MM.1S (cell line): ENCODE data around the gene DGLUCY.

Experiments
- DNase-seq: peaks from one replicate; pipeline ENCODE4 v3.0.0-alpha.2; 2015
- H2AFZ ChIP-seq: fragments of 300-600 bp; sonication (generic); 2 replicates; pipeline ENCODE4 v1.6.0; 2016; ENCODE audit warnings: antibody characterized with exemption, low read length
- H3F3A ChIP-seq: fragments of 300-600 bp; sonication (generic); 2 replicates; pipeline ENCODE4 v1.6.1; 2016; ENCODE audit warnings: mild to moderate bottlenecking, antibody characterized with exemption, low read length, moderate library complexity, mixed read lengths; ENCODE audit not compliant: insufficient read depth
- H3K27ac ChIP-seq: fragments of 300-600 bp; sonication (generic); 2 replicates; pipeline ENCODE4 v1.5.1; 2016; ENCODE audit warnings: mild to moderate bottlenecking, low read length
- H3K27me3 ChIP-seq: fragments of 300-600 bp; sonication (generic); replicated peaks from 2 replicates; pipeline ENCODE4 v1.6.0; 2016; ENCODE audit warnings: low read length; ENCODE audit not compliant: insufficient read depth
- H3K36me3 ChIP-seq: fragments of 300-600 bp; sonication (generic); replicated peaks from 2 replicates; pipeline ENCODE4 v1.6.1; 2016; ENCODE audit warnings: mild to moderate bottlenecking, low read length, mixed read lengths; ENCODE audit not compliant: insufficient read depth
- H3K4me1 ChIP-seq: fragments of 300-600 bp; sonication (generic); 2 replicates; pipeline ENCODE4 v1.6.1; 2016; ENCODE audit warnings: low read length, mixed read lengths
- H3K4me2 ChIP-seq: fragments of 300-600 bp; sonication (generic); 2 replicates; pipeline ENCODE4 v1.6.0; 2016; ENCODE audit warnings: low read depth, low read length
- H3K4me3 ChIP-seq: fragments of 300-600 bp; sonication (generic); 2 replicates; pipeline ENCODE4 v1.5.1; 2016; ENCODE audit warnings: low read length, mixed read lengths
- H3K79me2 ChIP-seq: fragments of 300-600 bp; sonication (generic); 2 replicates; pipeline ENCODE4 v1.6.1; 2016; ENCODE audit warnings: mixed run types, low read length, mixed read lengths
- H3K9ac ChIP-seq: fragments of 300-600 bp; sonication (generic); 2 replicates; pipeline ENCODE4 v1.6.1; 2016; ENCODE audit warnings: low read length, mixed read lengths
- H3K9me2 ChIP-seq: fragments of 300-600 bp; sonication (generic); replicated peaks from 2 replicates; pipeline ENCODE4 v1.6.1; 2016; ENCODE audit warnings: mild to moderate bottlenecking, low read length, mixed read lengths; ENCODE audit not compliant: insufficient read depth
- H3K9me3 ChIP-seq: fragments of 300-600 bp; sonication (generic); replicated peaks from 2 replicates; pipeline ENCODE4 v1.6.1; 2016; ENCODE audit warnings: mild to moderate bottlenecking, low read length, mixed read lengths; ENCODE audit not compliant: insufficient read depth
- H4K20me1 ChIP-seq: fragments of 300-600 bp; sonication (generic); 2 replicates; pipeline ENCODE4 v1.6.1; 2016; ENCODE audit warnings: mild to moderate bottlenecking, low read length, moderate library complexity, mixed read lengths; ENCODE audit not compliant: insufficient read depth
- EZH2 ChIP-seq: fragments of 300-600 bp; sonication (generic); optimal IDR thresholded peaks from 2 replicates; pipeline ENCODE3; 2017; ENCODE audit warnings: low read depth, mild to moderate bottlenecking, antibody characterized with exemption, low read length, mixed read lengths
- EZH2phosphoT487 ChIP-seq: fragments of 300-600 bp; sonication (generic); IDR thresholded peaks from 2 replicates; pipeline ENCODE4 v1.6.1; 2018; ENCODE audit warnings: antibody characterized with exemption, low read length
- TF ChIP-seq, protein P1 (sequence below): fragments of 300-600 bp; sonication (generic); IDR thresholded peaks from 2 replicates; pipeline ENCODE4 v1.5.1; 2016; ENCODE audit warnings: antibody characterized with exemption, low read length, mixed read lengths

DGLUCY gene

DNA sequence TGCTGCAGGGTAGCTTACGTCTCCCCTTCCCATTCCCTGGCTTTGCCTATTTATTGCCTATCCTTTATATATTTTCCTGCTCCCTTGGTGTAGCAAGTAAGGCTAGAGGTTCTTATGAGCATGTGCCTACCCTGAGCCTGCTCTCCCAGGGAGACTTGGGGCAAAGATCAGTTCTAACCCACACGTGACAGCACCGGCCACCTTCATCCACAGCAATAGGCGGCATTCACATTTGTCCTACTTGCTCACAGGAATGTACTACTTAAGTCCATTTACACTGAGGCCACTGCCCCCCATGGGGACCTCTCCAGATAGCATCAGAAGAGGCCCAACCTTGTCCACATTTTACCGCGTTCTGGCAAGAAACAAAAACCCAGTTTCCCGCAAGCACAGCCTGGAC, 122.0 kb downstream of the DGLUCY start:
- no peaks in the 10 kb centered on the region for H3F3A ChIP-seq
- no peak overlapping the region for H2AFZ ChIP-seq
- H3K4me1 ChIP-seq, result no peaks in the 10 kb centered on the region
- no peak for DNase-seq
- H3K27me3 ChIP-seq, result no peaks in the 10 kb centered on the region
- no peaks in the 10 kb centered on the region for H3K9me2 ChIP-seq
- no peaks in the 10 kb centered on the region for H3K79me2 ChIP-seq
- H4K20me1 ChIP-seq, result no peaks in the 10 kb centered on the region
- H3K36me3 ChIP-seq, result no peaks in the 10 kb centered on the region
- no peak overlapping the region for H3K27ac ChIP-seq
- TF ChIP-seq, protein P1, sequence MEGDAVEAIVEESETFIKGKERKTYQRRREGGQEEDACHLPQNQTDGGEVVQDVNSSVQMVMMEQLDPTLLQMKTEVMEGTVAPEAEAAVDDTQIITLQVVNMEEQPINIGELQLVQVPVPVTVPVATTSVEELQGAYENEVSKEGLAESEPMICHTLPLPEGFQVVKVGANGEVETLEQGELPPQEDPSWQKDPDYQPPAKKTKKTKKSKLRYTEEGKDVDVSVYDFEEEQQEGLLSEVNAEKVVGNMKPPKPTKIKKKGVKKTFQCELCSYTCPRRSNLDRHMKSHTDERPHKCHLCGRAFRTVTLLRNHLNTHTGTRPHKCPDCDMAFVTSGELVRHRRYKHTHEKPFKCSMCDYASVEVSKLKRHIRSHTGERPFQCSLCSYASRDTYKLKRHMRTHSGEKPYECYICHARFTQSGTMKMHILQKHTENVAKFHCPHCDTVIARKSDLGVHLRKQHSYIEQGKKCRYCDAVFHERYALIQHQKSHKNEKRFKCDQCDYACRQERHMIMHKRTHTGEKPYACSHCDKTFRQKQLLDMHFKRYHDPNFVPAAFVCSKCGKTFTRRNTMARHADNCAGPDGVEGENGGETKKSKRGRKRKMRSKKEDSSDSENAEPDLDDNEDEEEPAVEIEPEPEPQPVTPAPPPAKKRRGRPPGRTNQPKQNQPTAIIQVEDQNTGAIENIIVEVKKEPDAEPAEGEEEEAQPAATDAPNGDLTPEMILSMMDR, result no peak
- TF ChIP-seq EZH2 (no peak), EZH2phosphoT487 (no peak)
- no peak overlapping the region for H3K9ac ChIP-seq
- H3K4me2 ChIP-seq, result no peak overlapping the region
- H3K9me3 ChIP-seq, result no peaks in the 10 kb centered on the region
- no peak overlapping the region for H3K4me3 ChIP-seq

DNA sequence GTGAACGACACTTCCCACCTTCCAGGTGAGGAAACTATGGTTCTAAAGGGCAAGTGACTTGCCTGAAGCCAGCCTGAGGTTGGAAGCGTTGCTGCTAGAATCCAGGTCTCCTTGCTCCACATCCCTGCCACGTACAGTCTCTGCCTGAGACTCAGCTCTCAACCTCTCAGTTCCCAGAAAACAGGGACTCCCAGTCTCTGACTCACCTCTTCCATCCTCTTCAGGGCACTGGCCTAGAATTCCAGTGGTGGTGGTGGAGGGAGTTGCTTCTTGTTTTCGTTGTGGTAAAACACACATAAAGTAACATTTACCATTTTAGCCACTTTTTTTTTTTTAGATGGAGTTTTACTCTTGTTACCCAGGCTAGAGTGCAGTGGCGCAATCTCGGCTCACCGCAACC, 123.3 kb downstream of the DGLUCY start:
- no peak overlapping the region for H3K4me2 ChIP-seq
- no peaks in the 10 kb centered on the region for H3K9me2 ChIP-seq
- H2AFZ ChIP-seq, result no peak overlapping the region
- no peak for DNase-seq
- H3K9me3 ChIP-seq, result no peaks in the 10 kb centered on the region
- no peak overlapping the region for H3K27ac ChIP-seq
- H4K20me1 ChIP-seq, result no peaks in the 10 kb centered on the region
- no peaks in the 10 kb centered on the region for H3F3A ChIP-seq
- no peaks in the 10 kb centered on the region for H3K79me2 ChIP-seq
- no peaks in the 10 kb centered on the region for H3K36me3 ChIP-seq
- TF ChIP-seq, protein P1, result no peak
- TF ChIP-seq EZH2phosphoT487, result no peak
- no peak for TF ChIP-seq EZH2
- H3K4me3 ChIP-seq, result no peak overlapping the region
- no peaks in the 10 kb centered on the region for H3K27me3 ChIP-seq
- H3K9ac ChIP-seq, result no peak overlapping the region
- H3K4me1 ChIP-seq, result no peaks in the 10 kb centered on the region; the same call in 1 of the 2 replicates

DNA sequence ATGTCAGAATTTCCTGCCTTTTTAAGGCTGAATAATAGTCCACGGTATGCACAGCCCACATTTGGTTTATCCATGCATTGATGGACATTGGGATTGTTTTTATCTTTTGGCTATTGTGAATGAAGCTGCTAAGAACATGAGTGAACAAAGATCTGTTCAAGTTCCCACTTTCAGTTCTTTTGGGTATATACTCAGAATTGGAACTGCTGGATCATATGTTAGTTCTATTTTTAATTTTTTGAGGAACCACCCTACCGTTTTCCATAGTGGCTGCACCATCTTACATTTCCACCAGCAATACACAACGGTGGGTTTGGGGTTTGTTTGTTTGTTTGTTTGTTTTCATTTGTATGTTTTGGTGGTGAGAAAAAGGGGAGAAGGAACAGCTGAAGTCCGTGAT, 124.2 kb downstream of the DGLUCY start:
- Histone ChIP-seq H3K4me1 (peaks cover 6% of the 10 kb centered on the region), H3K9ac (no peak overlapping the region), H3K27me3 (no peaks in the 10 kb centered on the region), H3K4me2 (no peak overlapping the region), H2AFZ (no peak overlapping the region), H3F3A (no peaks in the 10 kb centered on the region), H3K79me2 (no peaks in the 10 kb centered on the region), H3K27ac (no peak overlapping the region), H3K36me3 (no peaks in the 10 kb centered on the region), H3K9me2 (no peaks in the 10 kb centered on the region), H3K9me3 (no peaks in the 10 kb centered on the region), H3K4me3 (no peak overlapping the region), H4K20me1 (no peaks in the 10 kb centered on the region)
- TF ChIP-seq EZH2, result no peak
- no peak for TF ChIP-seq EZH2phosphoT487
- TF ChIP-seq, protein P1, result no peak
- DNase-seq, result no peak
